Activated naive CD8-positive, alpha-beta T cell treated with anti-CD3 and anti-CD28 coated beads, Interleukin-2, amount 50 U/mL, for 24 hours (primary cell): Measurements from ENCODE around the gene APOBEC3F.
"Not testable (repeated sequence)": the region's sequence is repeated elsewhere in the genome, so short reads cannot be mapped to it uniquely, and the experiment has no call there.

ENCODE experiments used
- ATAC-seq: fragments of 150-1000 bp; cut with Tn5 transposase; one replicate; pipeline ENCODE4 v1.10.0; 2021
- DNase-seq: peaks from one replicate; pipeline ENCODE4 v3.0.0; 2021
- H3K27ac Mint-ChIP-seq: one replicate; pipeline ENCODE4 v1.8.0; 2021; ENCODE audit warnings: mild to moderate bottlenecking, mixed read lengths
- H3K27me3 Mint-ChIP-seq: one replicate; pipeline ENCODE4 v1.8.0; 2021; ENCODE audit warnings: mixed read lengths
- H3K36me3 Mint-ChIP-seq: one replicate; pipeline ENCODE4 v1.8.0; 2021; ENCODE audit warnings: low read depth, mixed read lengths
- H3K4me1 Mint-ChIP-seq: one replicate; pipeline ENCODE4 v1.8.0; 2021; ENCODE audit warnings: mixed read lengths
- H3K4me3 Mint-ChIP-seq: one replicate; pipeline ENCODE4 v1.8.0; 2021; ENCODE audit warnings: mild to moderate bottlenecking, moderate library complexity, mixed read lengths
- H3K9me3 Mint-ChIP-seq: one replicate; pipeline ENCODE4 v1.8.0; 2021; ENCODE audit warnings: mixed read lengths

Gene APOBEC3F

GRCh38 chr22:39040538-39041296 lies at the start of gene APOBEC3F:
TSS of gene APOBEC3F (plus strand) at chr22:39040864. CDS start at chr22:39040961, 97 bp downstream.
- H3K27me3 Mint-ChIP-seq, H3K36me3 Mint-ChIP-seq, H3K9me3 Mint-ChIP-seq: not testable (repeated sequence)
- ATAC-seq (peak; percentile 97), DNase-seq (peak; percentile 68)
- Mint-ChIP-seq H3K4me1 (peaks cover 50% of the 10 kb centered on the region), H3K27ac (peak within 1 kb of the TSS; percentile 86), H3K4me3 (peak within 1 kb of the TSS; percentile 89)

GRCh38 chr22:38992871-38993371 lies 47.7 kb upstream of the APOBEC3F start:
- H3K4me1 Mint-ChIP-seq, result peaks cover 14% of the 10 kb centered on the region
- not testable (repeated sequence) for ATAC-seq, H3K36me3 Mint-ChIP-seq, H3K9me3 Mint-ChIP-seq, DNase-seq, H3K4me3 Mint-ChIP-seq, H3K27ac Mint-ChIP-seq
- peaks cover 20% of the 10 kb centered on the region for H3K27me3 Mint-ChIP-seq

GRCh38 chr22:38996105-38996504 lies 44.6 kb upstream of the APOBEC3F start:
- H3K27me3 Mint-ChIP-seq, result peaks cover 20% of the 10 kb centered on the region
- no peak for DNase-seq
- ATAC-seq, result no peak
- H3K9me3 Mint-ChIP-seq, result no peaks in the 10 kb centered on the region
- H3K4me3 Mint-ChIP-seq, result no peak overlapping the region
- H3K4me1 Mint-ChIP-seq, result peaks cover 11% of the 10 kb centered on the region
- H3K27ac Mint-ChIP-seq, result no peak overlapping the region
- no peaks in the 10 kb centered on the region for H3K36me3 Mint-ChIP-seq

- Mint-ChIP-seq H3K4me1 (peaks cover 12% of the 10 kb centered on the region), H3K9me3 (no peaks in the 10 kb centered on the region), H3K36me3 (no peaks in the 10 kb centered on the region), H3K27ac (no peak overlapping the region), H3K27me3 (peaks cover 20% of the 10 kb centered on the region), H3K4me3 (no peak overlapping the region)
- ATAC-seq, result no peak
- no peak for DNase-seq
These were observed 43.1 kb upstream of the APOBEC3F start for GRCh38 chr22:38997518-38997917.

GRCh38 chr22:39003165-39003638 lies 37.5 kb upstream of the APOBEC3F start:
- no peaks in the 10 kb centered on the region for H3K27me3 Mint-ChIP-seq
- no peak overlapping the region for H3K27ac Mint-ChIP-seq
- H3K4me3 Mint-ChIP-seq, result no peak overlapping the region
- H3K4me1 Mint-ChIP-seq, result peaks cover 11% of the 10 kb centered on the region
- H3K9me3 Mint-ChIP-seq, result no peaks in the 10 kb centered on the region
- DNase-seq, result peak; percentile 78
- no peaks in the 10 kb centered on the region for H3K36me3 Mint-ChIP-seq
- ATAC-seq, result peak; percentile 96

GRCh38 chr22:39007177-39007576 lies 33.5 kb upstream of the APOBEC3F start:
- H3K36me3 Mint-ChIP-seq, result no peaks in the 10 kb centered on the region
- H3K4me1 Mint-ChIP-seq, result peaks cover 10% of the 10 kb centered on the region
- no peaks in the 10 kb centered on the region for H3K27me3 Mint-ChIP-seq
- no peak for ATAC-seq
- DNase-seq, result no peak
- no peak overlapping the region for H3K27ac Mint-ChIP-seq
- no peaks in the 10 kb centered on the region for H3K9me3 Mint-ChIP-seq
- H3K4me3 Mint-ChIP-seq, result no peak overlapping the region

- ATAC-seq, H3K27ac Mint-ChIP-seq, H3K4me3 Mint-ChIP-seq, H3K9me3 Mint-ChIP-seq, H3K36me3 Mint-ChIP-seq, H3K27me3 Mint-ChIP-seq, DNase-seq: not testable (repeated sequence)
- peaks cover 11% of the 10 kb centered on the region for H3K4me1 Mint-ChIP-seq
These were observed 32.3 kb upstream of the APOBEC3F start for GRCh38 chr22:39008271-39008850.

- no peaks in the 10 kb centered on the region for H3K27me3 Mint-ChIP-seq
- DNase-seq (no peak), ATAC-seq (no peak)
- H3K4me1 Mint-ChIP-seq, result peaks cover 26% of the 10 kb centered on the region
- H3K4me3 Mint-ChIP-seq, result no peak overlapping the region
- H3K27ac Mint-ChIP-seq, result no peak overlapping the region
- peaks cover 1% of the 10 kb centered on the region for H3K36me3 Mint-ChIP-seq
- no peaks in the 10 kb centered on the region for H3K9me3 Mint-ChIP-seq
These were observed 29.7 kb upstream of the APOBEC3F start for GRCh38 chr22:39010946-39011345.

GRCh38 chr22:39012533-39013511 lies 27.8 kb upstream of the APOBEC3F start:
- DNase-seq (no peak), ATAC-seq (no peak)
- H3K27me3 Mint-ChIP-seq, result no peaks in the 10 kb centered on the region
- no peak overlapping the region for H3K4me3 Mint-ChIP-seq
- peaks cover 35% of the 10 kb centered on the region for H3K4me1 Mint-ChIP-seq
- no peaks in the 10 kb centered on the region for H3K9me3 Mint-ChIP-seq
- peaks cover 1% of the 10 kb centered on the region for H3K36me3 Mint-ChIP-seq
- H3K27ac Mint-ChIP-seq, result peak overlapping the region; percentile 25

- H3K27me3 Mint-ChIP-seq, DNase-seq, H3K36me3 Mint-ChIP-seq, ATAC-seq, H3K9me3 Mint-ChIP-seq: not testable (repeated sequence)
- peak overlapping the region; percentile 95 for H3K4me3 Mint-ChIP-seq
- peaks cover 36% of the 10 kb centered on the region for H3K4me1 Mint-ChIP-seq
- peak overlapping the region; percentile 94 for H3K27ac Mint-ChIP-seq
These were observed 27.1 kb upstream of the APOBEC3F start for GRCh38 chr22:39013561-39013941.

- ATAC-seq (peak; percentile 99), DNase-seq (peak; percentile 81)
- H3K27me3 Mint-ChIP-seq, result no peaks in the 10 kb centered on the region
- peak within 1 kb of the TSS; percentile 94 for H3K27ac Mint-ChIP-seq
- H3K9me3 Mint-ChIP-seq, result no peaks in the 10 kb centered on the region
- peak within 1 kb of the TSS; percentile 95 for H3K4me3 Mint-ChIP-seq
- peaks cover 39% of the 10 kb centered on the region for H3K4me1 Mint-ChIP-seq
- peaks cover 6% of the 10 kb centered on the region for H3K36me3 Mint-ChIP-seq
These were observed 26.5 kb upstream of the APOBEC3F start, which contains the start of gene APOBEC3C for GRCh38 chr22:39013942-39014722. TSS of gene APOBEC3C (plus strand) at chr22:39014257. CDS start at chr22:39014363, 106 bp downstream.

GRCh38 chr22:39014723-39015121 lies 25.9 kb upstream of the APOBEC3F start:
- ATAC-seq, result peak; percentile 47

GRCh38 chr22:39016592-39016991 lies 24.1 kb upstream of the APOBEC3F start:
- Mint-ChIP-seq H3K27me3 (no peaks in the 10 kb centered on the region), H3K27ac (peak overlapping the region; percentile 39), H3K4me3 (peak overlapping the region; percentile 17), H3K4me1 (peaks cover 48% of the 10 kb centered on the region), H3K9me3 (no peaks in the 10 kb centered on the region), H3K36me3 (peaks cover 13% of the 10 kb centered on the region)
- no peak for DNase-seq
- ATAC-seq, result no peak

More at GRCh38 chr22:39014723-39015121, 25.9 kb upstream of the APOBEC3F start:
- Mint-ChIP-seq H3K27ac (peak overlapping the region; percentile 94), H3K4me1 (peaks cover 41% of the 10 kb centered on the region), H3K4me3 (peak overlapping the region; percentile 95)
- not testable (repeated sequence) for DNase-seq, H3K9me3 Mint-ChIP-seq, H3K27me3 Mint-ChIP-seq, H3K36me3 Mint-ChIP-seq
